ENCODE measurements around the gene ISM2. TPM values are rescaled to one million over a fixed set of nuclear protein-coding genes. Genes with fewer than 3 reads are reported as not detected.

The ISM2 gene
- total and polyA plus RNA-seq, 2 of the 13 experiments (the other 11 are each of a cell fraction or from before 2014, with no cell fraction given) = 1.8 to 40.7 TPM

- Histone ChIP-seq H2AFZ (ENCODE audit: low read length) (no peak overlapping the region), H3K4me3 (replicated peaks in 1 of 3; ENCODE audit: insufficient read depth in 1 of 3, low read depth in 2 of 3, low read length in 3 of 3) (no peak overlapping the region), H3K36me3 (replicated peaks in 1 of 2; ENCODE audit: control insufficient read depth in 1 of 2, insufficient read depth in 2 of 2, low read length in 2 of 2) (0 out of 5 replicates have a peak, but pooled peaks cover 0 to 1% of the 10 kb centered on the region in 2 experiments), H4K20me1 (ENCODE audit: insufficient read depth, low read length) (no peaks in the 10 kb centered on the region), H3K9me3 (ENCODE audit: low read length) (no peaks in the 10 kb centered on the region), H3K4me2 (ENCODE audit: low read depth, low read length) (no peak overlapping the region), H3K9ac (ENCODE audit: insufficient read depth, low read depth, low read length) (no peak overlapping the region), H3K27me3 (ENCODE audit: control insufficient read depth in 1 of 2, insufficient read depth in 2 of 2, low read length in 2 of 2) (no peaks in the 10 kb centered on the region), H3K27ac (ENCODE audit: extremely low read length, insufficient read depth, low read length) (no peak overlapping the region), H3K4me1 (ENCODE audit: insufficient read depth, low read length) (peaks cover 14% of the 10 kb centered on the region), H3K79me2 (ENCODE audit: insufficient read depth, low read length) (no peaks in the 10 kb centered on the region)
- no TSS peak for BruUV-seq (replicated peaks)
- intact Hi-C loops (cut with micrococcal nuclease; ENCODE audit: unreplicated experiment) = no loop called here
- ATAC-seq = no peak; the same call in 2 of the 3 replicates
- TF ChIP-seq ZBTB2 (CRISPR knock-in tag; IDR thresholded peaks at IDR 0.05; ENCODE audit: low read depth) (no peak), ZNF431 (CRISPR knock-in tag; IDR thresholded peaks at IDR 0.05; ENCODE audit: borderline replicate concordance, low read depth) (no peak), CREB1 (IDR thresholded peaks at IDR 0.05) (no peak), CREB1 (CRISPR knock-in tag; IDR thresholded peaks at IDR 0.05) (no peak)
- ChIA-PET CTCF (ENCODE audit: low intra/inter-chr PET ratio, low total read pairs) (no interaction called here), POLR2A (no interaction called here)
- 82% methylated on average over 9 of the region's 11 CpGs for WGBS (ENCODE audit: low lambda C conversion rate)
- no peak for FAIRE-seq
- no peak for DNase-seq (ENCODE audit: low spot score)
- in situ Hi-C loops (cut with HindIII; ENCODE audit: extremely low pct_ligation_motif_present, low pct_unique_long_range_greater_than_20kb) = loop anchor here (10.0 kb wide), 1 partner anchor 238 kb away; no protein-coding TSS in a partner anchor
Measured at GRCh38 chr14:77542421-77543239, 44.0 kb upstream of the ISM2 start.

GRCh38 chr14:77541905-77542304 lies 43.3 kb upstream of the ISM2 start:
- no peaks in the 10 kb centered on the region for H4K20me1 ChIP-seq (ENCODE audit: insufficient read depth, low read length)
- H3K4me1 ChIP-seq (ENCODE audit: insufficient read depth, low read length) = peaks cover 14% of the 10 kb centered on the region
- no peaks in the 10 kb centered on the region for H3K27me3 ChIP-seq (ENCODE audit: control insufficient read depth in 1 of 2, insufficient read depth in 2 of 2, low read length in 2 of 2)
- in situ Hi-C loops (cut with HindIII; ENCODE audit: extremely low pct_ligation_motif_present, low pct_unique_long_range_greater_than_20kb) (loop anchor here (10.0 kb wide), 1 partner anchor 237 kb away; no protein-coding TSS in a partner anchor), intact Hi-C loops (cut with micrococcal nuclease; ENCODE audit: unreplicated experiment) (no loop called here)
- WGBS (ENCODE audit: low lambda C conversion rate) = 99% methylated on average over 4 of the region's 4 CpGs
- no peak overlapping the region for H3K4me2 ChIP-seq (ENCODE audit: low read depth, low read length)
- CTCF ChIA-PET (ENCODE audit: low intra/inter-chr PET ratio, low total read pairs) = no interaction called here
- no peak overlapping the region for H3K4me3 ChIP-seq (replicated peaks in 1 of 3; ENCODE audit: insufficient read depth in 1 of 3, low read depth in 2 of 3, low read length in 3 of 3)
- H3K27ac ChIP-seq (ENCODE audit: extremely low read length, insufficient read depth, low read length) = no peak overlapping the region
- no peak overlapping the region for H3K9ac ChIP-seq (ENCODE audit: insufficient read depth, low read depth, low read length)
- H3K36me3 ChIP-seq (replicated peaks in 1 of 2; ENCODE audit: control insufficient read depth in 1 of 2, insufficient read depth in 2 of 2, low read length in 2 of 2) = 0 out of 5 replicates have a peak, but pooled peaks cover 0 to 1% of the 10 kb centered on the region in 2 experiments
- ATAC-seq (no peak), FAIRE-seq (no peak), DNase-seq (ENCODE audit: low spot score) (no peak)
- no peaks in the 10 kb centered on the region for H3K9me3 ChIP-seq (ENCODE audit: low read length)
- H2AFZ ChIP-seq (ENCODE audit: low read length) = no peak overlapping the region
- POLR2A ChIA-PET = no interaction called here
- no peaks in the 10 kb centered on the region for H3K79me2 ChIP-seq (ENCODE audit: insufficient read depth, low read length)
- BruUV-seq (replicated peaks) = no TSS peak
- TF ChIP-seq ZMYM4 (CRISPR knock-in tag; IDR thresholded peaks at IDR 0.05) (no peak), BRD4 (CRISPR knock-in tag; IDR thresholded peaks at IDR 0.05) (no peak), MXD3 (CRISPR knock-in tag; IDR thresholded peaks at IDR 0.05) (no peak), FUBP1 (CRISPR knock-in tag; IDR thresholded peaks at IDR 0.05; ENCODE audit: borderline replicate concordance) (no peak), ZNF343 (CRISPR knock-in tag; IDR thresholded peaks at IDR 0.05) (no peak), PHF21A (CRISPR knock-in tag; IDR thresholded peaks at IDR 0.05) (no peak), TFDP2 (CRISPR knock-in tag; IDR thresholded peaks at IDR 0.05) (no peak)

Data from HepG2 (cell line).